Liver (tissue), 5 donors: Measurements from ENCODE around the gene CDK5R2. TPM values are rescaled to one million over a fixed set of nuclear protein-coding genes. Genes with fewer than 3 reads are reported as not detected.

Source experiments
- polyA plus RNA-seq, 2 donors: library from polyadenylated mRNA; stranded (reverse) in 1 of 2; unstranded in 1 of 2; fragments of 200-250 nt in 1 of 2; fragments of >200 nt in 1 of 2; fragmentation: Nextera tagmentation in 1 of 2; extraction: Ambion mirVana in 1 of 2; gene quantifications; one replicate each; pipeline versions ENCODE4 v1.2.1 to v1.2.3, GENCODE V29; 2013 to 2015
- small RNA-seq: library from RNA; depleted of rRNA; stranded (forward); fragments of <200 nt; gene quantifications from one replicate; pipeline ENCODE3, GENCODE V24; 2014
- total RNA-seq, 2 donors: library from RNA; depleted of rRNA; stranded (reverse); fragments of >200 nt; gene quantifications; one replicate each; pipeline ENCODE4 v1.2.3, GENCODE V29; 2014
- donor health status: healthy.
- donor health status: healthy.
- donor health status: healthy.

Gene CDK5R2
- total and polyA plus RNA-seq, 4 donors = not detected

Small RNA genes within 50 kb of the gene (small RNA-seq; reads per million reads assigned to genes)
- gene MIR375 = 201 reads per million, percentile 98 among the genes with 10 or more reads in this experiment
- gene RNU6-642P = not detected

Other genes with a start within 250 kb of the CDK5R2 start
- gene TTLL4, start 248.8 kb upstream of the CDK5R2 start, total RNA-seq = 10 to 100 TPM in 1 of 2 donors, 1 to 10 TPM in 1; 6.9 to 14.0 TPM
- 1 to 10 TPM; 5.7 to 6.4 TPM for gene TTLL4, start 248.8 kb upstream of the CDK5R2 start, polyA plus RNA-seq
- gene CYP27A1, start 177.5 kb upstream of the CDK5R2 start, total RNA-seq = 100 to 1,000 TPM; 112 to 354 TPM
- 100 to 1,000 TPM; 298 to 311 TPM for gene CYP27A1, start 177.5 kb upstream of the CDK5R2 start, polyA plus RNA-seq
- not detected for gene PRKAG3, start 127.9 kb upstream of the CDK5R2 start, total RNA-seq
- gene PRKAG3, start 127.9 kb upstream of the CDK5R2 start, polyA plus RNA-seq = under 1 TPM in 1 of 2 donors, not detected in 1; 0.08 TPM
- gene WNT6, start 99.9 kb upstream of the CDK5R2 start, total RNA-seq = under 1 TPM in 1 of 2 donors, not detected in 1; 0.08 TPM
- under 1 TPM in 1 of 2 donors, not detected in 1; 0.20 TPM for gene WNT6, start 99.9 kb upstream of the CDK5R2 start, polyA plus RNA-seq
- gene WNT10A, start 78.8 kb upstream of the CDK5R2 start, total RNA-seq = under 1 TPM; 0.05 to 0.08 TPM
- under 1 TPM in 1 of 2 donors, not detected in 1; 0.01 TPM for gene WNT10A, start 78.8 kb upstream of the CDK5R2 start, polyA plus RNA-seq
- not detected for gene FEV, start 25.5 kb downstream of the CDK5R2 start, total RNA-seq
- gene FEV, start 25.5 kb downstream of the CDK5R2 start, polyA plus RNA-seq = not detected
- gene CRYBA2, start 33.8 kb downstream of the CDK5R2 start, total RNA-seq = not detected
- not detected for gene CRYBA2, start 33.8 kb downstream of the CDK5R2 start, polyA plus RNA-seq
- gene CFAP65, start 81.8 kb downstream of the CDK5R2 start, total RNA-seq = not detected
- not detected for gene CFAP65, start 81.8 kb downstream of the CDK5R2 start, polyA plus RNA-seq
- 1 to 10 TPM in 1 of 2 donors, under 1 TPM in 1; 0.75 to 2.4 TPM for gene IHH, start 101.3 kb downstream of the CDK5R2 start, total RNA-seq
- gene IHH, start 101.3 kb downstream of the CDK5R2 start, polyA plus RNA-seq = under 1 TPM; 0.51 to 0.82 TPM
- 10 to 100 TPM; 11.8 to 13.5 TPM for gene NHEJ1, start 201.1 kb downstream of the CDK5R2 start, total RNA-seq
- gene NHEJ1, start 201.1 kb downstream of the CDK5R2 start, polyA plus RNA-seq = 1 to 10 TPM; 6.1 to 8.0 TPM
- gene SLC23A3, start 210.4 kb downstream of the CDK5R2 start, total RNA-seq = 1 to 10 TPM in 1 of 2 donors, under 1 TPM in 1; 0.23 to 2.4 TPM
- under 1 TPM; 0.38 to 0.94 TPM for gene SLC23A3, start 210.4 kb downstream of the CDK5R2 start, polyA plus RNA-seq
- 10 to 100 TPM; 16.5 to 39.8 TPM for gene CNPPD1, start 217.3 kb downstream of the CDK5R2 start, total RNA-seq
- 10 to 100 TPM; 16.7 to 26.5 TPM for gene CNPPD1, start 217.3 kb downstream of the CDK5R2 start, polyA plus RNA-seq
- gene RETREG2, start 218.6 kb downstream of the CDK5R2 start, total RNA-seq = 10 to 100 TPM; 34.1 to 41.2 TPM
- gene RETREG2, start 218.6 kb downstream of the CDK5R2 start, polyA plus RNA-seq = 10 to 100 TPM; 21.7 to 42.8 TPM
- gene ZFAND2B, start 247.1 kb downstream of the CDK5R2 start, total RNA-seq = 10 to 100 TPM; 19.6 to 29.8 TPM
- gene ZFAND2B, start 247.1 kb downstream of the CDK5R2 start, polyA plus RNA-seq = 10 to 100 TPM; 21.9 to 53.8 TPM